HFFc6 (cell line): ENCODE data around the gene SLC16A8. TPM values are rescaled to one million over a fixed set of nuclear protein-coding genes. Genes with fewer than 3 reads are reported as not detected.

Source experiments
- DNase-seq: peaks from one replicate; pipeline ENCODE4 v3.0.0-alpha.2; 2018
- H3K27ac Mint-ChIP-seq: 2 replicates; pipeline ENCODE4 v1.8.0; 2020; ENCODE audit warnings: mild to moderate bottlenecking, mixed read lengths
- H3K27me3 Mint-ChIP-seq: 2 replicates; pipeline ENCODE4 v1.8.0; 2021; ENCODE audit warnings: mild to moderate bottlenecking, moderate library complexity, mixed read lengths; ENCODE audit not compliant: insufficient read depth
- H3K36me3 Mint-ChIP-seq: 2 replicates; pipeline ENCODE4 v1.8.0; 2021; ENCODE audit warnings: low read depth, mixed read lengths
- H3K4me1 Mint-ChIP-seq: 2 replicates; pipeline ENCODE4 v1.8.0; 2020; ENCODE audit warnings: low read depth, mixed read lengths
- H3K4me3 Mint-ChIP-seq: 2 replicates; pipeline ENCODE4 v1.8.0; 2020; ENCODE audit warnings: mild to moderate bottlenecking, moderate library complexity, mixed read lengths
- H3K9me3 Mint-ChIP-seq: 2 replicates; pipeline ENCODE4 v1.8.0; 2020; ENCODE audit warnings: mild to moderate bottlenecking, mixed read lengths
- CTCF ChIP-seq: fragments of 200-600 bp; sonication (generic); IDR thresholded peaks from 2 replicates; pipeline ENCODE4 v1.5.0; 2021; ENCODE audit warnings: antibody characterized with exemption, mild to moderate bottlenecking
- total RNA-seq, 6 experiments: library from RNA; stranded (reverse); fragmentation: NEBNext Ultra II Directional; extraction: Animal tissue kit (Norgen Biotek cat#: 25700); gene quantifications; 2 replicates in 1 of 6; 3 replicates in 5 of 6; pipeline ENCODE4 v1.2.3, GENCODE V29; 2021

Gene SLC16A8
- total RNA-seq, 6 experiments from 2014 or later, result not detected

- TF ChIP-seq CTCF, result no peak
- Mint-ChIP-seq H3K27me3 (peaks cover 5% of the 10 kb centered on the region), H3K4me3 (no peak overlapping the region), H3K27ac (peak overlapping the region; percentile 42; the same call in 1 of the 2 replicates), H3K9me3 (no peaks in the 10 kb centered on the region), H3K36me3 (no peaks in the 10 kb centered on the region), H3K4me1 (peaks cover 34% of the 10 kb centered on the region)
- DNase-seq, result no peak
Observed at GRCh38 chr22:38035530-38035885, 48.5 kb downstream of the SLC16A8 start.

DNA sequence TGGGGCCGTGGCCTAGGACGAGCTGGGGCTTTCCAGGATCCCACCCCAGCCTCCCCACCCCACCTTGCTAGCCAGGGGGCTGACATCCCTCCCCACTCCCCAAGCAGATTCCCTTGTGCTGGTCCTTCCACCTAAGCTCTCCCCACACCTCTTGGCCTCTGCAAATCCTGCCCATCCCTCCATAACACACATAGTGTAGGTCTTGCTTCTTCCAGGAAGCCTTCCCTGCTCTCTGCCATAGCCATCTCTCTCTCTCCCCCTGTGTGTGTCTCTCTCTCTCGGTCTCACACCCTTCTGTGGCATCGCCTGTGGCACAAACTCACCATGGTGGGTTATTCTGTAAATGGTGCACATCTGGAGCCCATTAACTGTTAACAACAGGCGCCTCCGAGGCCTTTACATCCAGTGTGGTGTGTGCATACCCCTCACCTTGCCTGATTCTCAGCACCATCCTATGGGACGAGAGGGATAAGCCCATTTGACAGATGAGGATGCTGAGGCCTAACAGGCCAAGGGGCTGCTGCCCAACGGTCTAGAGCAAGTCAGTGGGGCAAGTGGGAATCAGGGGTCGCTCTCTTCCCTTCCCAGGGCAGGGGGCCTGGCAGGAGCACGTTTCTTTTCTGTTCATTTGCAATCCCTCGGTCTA lies 49.0 kb downstream of the SLC16A8 start:
- no peaks in the 10 kb centered on the region for H3K36me3 Mint-ChIP-seq
- peaks cover 5% of the 10 kb centered on the region for H3K27me3 Mint-ChIP-seq
- peak overlapping the region; percentile 95 for H3K27ac Mint-ChIP-seq
- H3K4me1 Mint-ChIP-seq, result peaks cover 34% of the 10 kb centered on the region
- DNase-seq, result no peak
- no peak for TF ChIP-seq CTCF
- H3K4me3 Mint-ChIP-seq, result peak overlapping the region; percentile 5; the same call in 1 of the 2 replicates
- H3K9me3 Mint-ChIP-seq, result no peaks in the 10 kb centered on the region

DNA sequence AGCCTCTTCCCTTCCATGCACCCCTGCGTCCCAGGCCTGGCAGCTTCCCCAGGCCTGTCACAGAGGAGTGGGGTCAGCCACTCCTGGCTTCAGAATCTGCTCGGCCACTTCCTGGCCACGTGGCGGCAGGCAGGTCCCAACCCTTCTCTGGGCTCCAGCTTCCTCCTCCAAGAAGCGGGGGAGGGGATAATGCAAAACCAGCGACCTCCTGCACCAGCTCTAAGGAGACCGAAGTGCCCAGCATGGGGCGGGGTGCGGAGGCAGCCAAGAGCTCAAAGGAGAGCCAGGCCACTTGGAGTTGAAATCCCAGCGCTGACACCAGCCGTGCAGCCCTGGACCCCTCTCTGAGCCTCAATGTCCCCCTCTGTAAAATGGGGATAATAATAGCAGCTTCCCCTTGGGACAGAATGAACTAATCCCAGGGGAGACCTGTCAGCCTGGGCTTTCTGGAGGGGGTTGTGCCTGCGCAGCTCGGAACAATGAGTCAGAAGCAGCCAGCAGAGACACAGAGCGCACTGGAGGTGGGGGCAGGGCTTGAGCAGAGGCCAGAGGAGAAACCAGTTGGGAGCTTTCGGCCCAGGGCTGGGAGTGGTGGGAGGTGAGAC lies 49.6 kb downstream of the SLC16A8 start:
- Mint-ChIP-seq H3K36me3 (no peaks in the 10 kb centered on the region), H3K9me3 (no peaks in the 10 kb centered on the region), H3K27me3 (peaks cover 6% of the 10 kb centered on the region), H3K27ac (peak overlapping the region; percentile 95), H3K4me1 (peaks cover 34% of the 10 kb centered on the region), H3K4me3 (peak overlapping the region; percentile 62)
- no peak for TF ChIP-seq CTCF
- DNase-seq, result peak; percentile 88

GRCh38 chr22:38033522-38034277 lies 50.3 kb downstream of the SLC16A8 start:
- no peak for TF ChIP-seq CTCF
- H3K4me1 Mint-ChIP-seq, result peaks cover 34% of the 10 kb centered on the region
- peaks cover 7% of the 10 kb centered on the region for H3K27me3 Mint-ChIP-seq
- no peaks in the 10 kb centered on the region for H3K9me3 Mint-ChIP-seq
- H3K27ac Mint-ChIP-seq, result peak overlapping the region; percentile 95
- H3K4me3 Mint-ChIP-seq, result peak overlapping the region; percentile 62
- no peak for DNase-seq
- H3K36me3 Mint-ChIP-seq, result no peaks in the 10 kb centered on the region

GRCh38 chr22:38032681-38033521 lies 51.1 kb downstream of the SLC16A8 start:
- no peak for TF ChIP-seq CTCF
- no peaks in the 10 kb centered on the region for H3K9me3 Mint-ChIP-seq
- peaks cover 34% of the 10 kb centered on the region for H3K4me1 Mint-ChIP-seq
- H3K27ac Mint-ChIP-seq, result peak overlapping the region; percentile 76
- H3K4me3 Mint-ChIP-seq, result peak overlapping the region; percentile 41; the same call in 1 of the 2 replicates
- DNase-seq, result peak; percentile 57
- no peaks in the 10 kb centered on the region for H3K36me3 Mint-ChIP-seq
- peaks cover 7% of the 10 kb centered on the region for H3K27me3 Mint-ChIP-seq
